Hepatocyte (in vitro differentiated cells): ENCODE data around the gene AKAP12.

Experiments
- CTCF ChIP-seq: fragments of 200-600 bp; sonication (generic); IDR thresholded peaks from 2 replicates; pipeline ENCODE4 v1.5.1; 2016; ENCODE audit warnings: antibody characterized with exemption, mild to moderate bottlenecking; ENCODE audit not compliant: poor library complexity
- EZH2 ChIP-seq: fragments of 200-600 bp; sonication (generic); IDR thresholded peaks from 2 replicates; pipeline ENCODE4 v1.6.1; 2016; ENCODE audit warnings: antibody characterized with exemption, mild to moderate bottlenecking, borderline replicate concordance

- TF ChIP-seq CTCF (no peak), EZH2 (no peak)
Observed at GRCh38 chr6:151375833-151376232, 136.1 kb downstream of the AKAP12 start.
